CD4-positive, alpha-beta T cell treated with Interleukin-4 for 4 hours (primary cell): ENCODE data around the gene MBNL3.

Experiments used
- DNase-seq: peaks from one replicate; pipeline ENCODE4 v3.0.0-alpha.2; 2020

Gene MBNL3

DNA sequence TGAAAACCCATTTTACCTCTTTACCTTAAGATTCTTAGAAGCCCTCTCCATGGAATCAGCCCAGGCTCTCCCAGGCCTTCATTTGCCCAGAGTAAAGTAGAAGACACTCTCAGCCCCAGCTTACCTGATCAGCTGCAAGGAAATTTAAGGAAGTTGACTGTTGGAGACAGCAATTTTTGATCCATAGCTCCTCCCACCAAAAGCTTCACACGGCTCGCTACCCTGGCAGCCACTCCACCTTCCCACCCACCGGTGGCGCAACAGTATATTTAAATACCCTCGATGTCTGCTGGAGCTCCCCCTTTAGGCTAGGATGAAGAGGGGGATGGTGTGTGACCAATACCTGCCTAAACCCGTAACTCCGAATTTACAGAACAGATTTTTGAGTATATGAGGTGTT, 75.4 kb downstream of the MBNL3 start:
- no peak for DNase-seq

DNA sequence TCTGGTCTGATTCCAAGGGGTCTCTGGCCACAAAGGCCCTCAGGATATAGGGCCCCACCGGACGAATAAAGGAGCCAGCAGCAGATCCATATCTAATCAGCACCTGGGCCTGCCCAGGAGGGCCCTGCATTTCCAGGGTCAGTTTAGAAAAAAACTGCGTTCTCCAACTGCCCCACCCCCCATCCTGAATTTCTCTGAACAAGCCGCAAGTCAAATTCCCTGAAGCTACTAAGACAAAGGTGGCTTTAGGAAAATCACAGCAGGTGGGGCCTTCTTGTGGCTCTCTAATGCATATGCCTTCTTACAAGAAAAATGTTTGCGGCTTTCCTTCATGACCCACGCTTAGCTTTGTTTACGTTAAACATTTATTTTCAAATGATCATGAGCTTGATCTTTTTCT, 76.6 kb downstream of the MBNL3 start:
- no peak for DNase-seq

DNA sequence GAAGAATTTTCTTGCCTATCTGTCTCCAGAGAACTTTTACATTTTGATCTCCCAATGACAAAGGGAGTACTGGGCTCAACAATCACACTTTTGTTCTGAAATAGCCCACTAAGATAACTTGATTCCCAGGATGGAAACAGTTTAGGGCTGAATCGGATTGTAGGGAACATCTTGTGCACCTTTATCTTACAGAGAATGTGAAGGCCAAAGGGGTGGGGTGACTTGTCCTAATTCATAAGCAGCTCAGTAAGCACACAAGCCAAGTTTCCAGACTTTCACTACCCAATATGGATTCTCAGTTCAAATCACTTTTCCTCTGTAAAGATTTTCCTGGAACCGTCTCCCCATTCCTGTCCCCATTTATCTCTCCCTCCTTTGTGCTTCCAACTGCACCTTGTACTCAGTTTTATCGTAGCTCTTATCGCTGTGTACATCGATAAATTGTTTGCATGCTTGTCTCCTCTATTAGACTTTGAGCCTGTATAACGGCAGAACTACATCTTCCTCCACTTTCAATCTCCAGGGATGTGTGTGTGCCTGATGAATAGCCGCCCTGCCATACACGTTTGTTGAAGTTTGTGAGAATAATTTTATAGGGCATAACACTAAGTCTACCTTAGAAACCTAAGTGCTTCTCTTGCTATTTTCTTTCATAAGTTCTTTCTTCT, 77.4 kb downstream of the MBNL3 start:
- no peak for DNase-seq

DNA sequence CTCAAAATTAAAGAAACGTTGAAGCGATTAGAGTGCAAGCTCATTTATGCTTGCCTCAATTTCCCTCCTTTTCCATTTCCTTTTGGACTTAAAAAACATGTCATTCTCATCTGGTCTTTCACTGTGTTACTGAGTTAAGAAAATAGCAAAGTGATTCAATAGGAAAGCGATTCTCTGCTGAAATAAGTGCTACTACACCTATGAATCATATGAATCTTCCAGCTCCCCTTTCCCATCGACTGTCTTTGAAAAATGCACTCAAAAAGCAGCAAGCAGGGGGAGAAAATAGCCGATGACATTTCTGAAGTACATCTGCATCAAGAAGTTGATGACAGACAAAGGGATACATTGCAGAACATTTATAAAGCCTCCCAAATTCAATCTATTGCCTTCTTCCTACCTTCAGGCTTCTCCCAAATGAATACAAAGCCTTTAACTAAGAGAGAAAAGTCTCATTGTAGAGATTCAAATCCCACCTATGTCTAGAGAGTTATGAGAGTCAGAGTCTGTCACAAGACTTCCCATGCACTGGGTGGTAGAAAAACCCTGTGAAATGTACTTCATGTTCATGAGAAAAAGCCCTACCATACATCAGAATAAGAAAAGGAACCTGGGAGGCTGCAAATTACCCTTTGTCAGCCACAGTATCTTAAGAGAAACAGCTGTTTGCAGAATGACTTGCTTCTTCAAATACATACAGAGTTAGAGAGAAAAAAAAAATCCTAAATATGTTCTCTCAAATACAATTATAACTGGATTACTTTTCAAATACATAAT, 78.9 kb downstream of the MBNL3 start:
- no peak for DNase-seq

DNA sequence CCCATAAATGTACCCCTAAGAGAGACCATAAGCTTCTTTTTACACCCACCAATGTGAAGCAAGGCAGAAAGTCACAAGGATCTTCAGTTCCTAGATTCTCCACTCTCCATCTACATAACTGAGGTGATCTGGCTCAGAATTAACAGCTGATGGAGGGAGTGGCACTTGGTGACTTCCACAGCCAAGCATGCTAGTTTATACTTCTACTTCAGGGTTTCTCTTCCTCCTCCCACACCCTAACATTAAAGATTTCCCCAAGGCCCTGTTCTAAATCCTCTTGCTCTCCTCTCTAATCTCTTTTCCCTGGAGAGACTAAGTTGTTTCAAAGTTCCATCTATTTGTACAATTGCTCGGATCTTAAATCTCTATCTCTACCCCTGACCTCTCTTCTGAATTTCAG, 81.1 kb downstream of the MBNL3 start:
- no peak for DNase-seq

DNA sequence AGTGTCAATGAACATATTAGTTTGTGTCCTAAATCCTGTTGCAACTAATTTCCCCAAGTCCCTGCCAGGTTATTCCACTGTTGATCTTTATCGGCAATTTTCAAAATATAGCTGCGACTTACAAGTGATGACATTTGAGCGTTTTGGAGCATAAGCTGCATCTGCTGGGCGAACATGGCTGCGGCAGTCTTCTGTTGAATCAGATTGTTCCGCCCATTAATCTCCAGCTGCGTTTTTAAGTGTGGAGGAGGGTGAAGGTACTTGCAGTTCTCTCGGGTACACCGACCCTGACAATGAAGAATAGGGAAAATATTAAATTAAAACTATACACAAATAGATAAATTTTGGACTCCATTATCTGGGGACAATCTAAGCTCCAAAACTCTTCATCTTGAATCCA, 82.7 kb downstream of the MBNL3 start:
- no peak for DNase-seq

DNA sequence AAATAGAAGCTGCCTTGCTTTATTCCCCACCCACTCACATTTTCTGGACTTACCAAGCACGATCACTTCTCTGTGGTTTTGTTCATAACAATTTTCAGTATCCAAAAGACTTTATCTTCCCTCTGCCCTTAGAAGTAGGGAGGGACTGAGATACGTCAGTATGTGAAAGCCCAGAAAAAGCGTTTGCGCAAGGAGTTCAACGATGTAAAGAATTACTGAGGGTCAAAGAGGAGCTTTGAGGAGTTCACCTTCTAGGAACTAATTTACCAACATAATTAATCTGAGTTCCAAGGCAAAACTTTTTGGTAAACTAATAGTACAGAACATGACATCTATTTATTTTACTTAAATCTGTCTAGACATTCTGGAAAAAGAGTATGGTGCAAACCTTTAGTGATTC, 84.6 kb downstream of the MBNL3 start:
- DNase-seq, result no peak

DNA sequence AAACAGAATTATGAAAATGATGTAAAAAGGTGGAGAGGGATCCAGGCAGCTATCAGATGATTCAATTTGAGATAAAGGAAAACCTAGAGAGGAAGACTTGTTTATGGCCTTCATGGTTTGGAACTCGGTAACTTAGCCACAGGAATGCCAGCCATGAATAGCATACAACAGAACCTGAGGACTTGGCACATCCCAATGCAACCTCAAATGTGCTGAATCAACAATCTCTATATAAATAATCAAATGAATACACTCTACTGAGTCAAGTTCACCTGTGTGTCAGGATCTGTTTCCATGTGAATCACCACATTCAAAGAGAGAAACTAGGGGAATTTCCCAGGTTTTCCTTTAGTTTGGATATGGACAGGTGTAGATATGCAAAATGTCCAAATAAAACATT, 86.9 kb downstream of the MBNL3 start:
- DNase-seq, result no peak

DNA sequence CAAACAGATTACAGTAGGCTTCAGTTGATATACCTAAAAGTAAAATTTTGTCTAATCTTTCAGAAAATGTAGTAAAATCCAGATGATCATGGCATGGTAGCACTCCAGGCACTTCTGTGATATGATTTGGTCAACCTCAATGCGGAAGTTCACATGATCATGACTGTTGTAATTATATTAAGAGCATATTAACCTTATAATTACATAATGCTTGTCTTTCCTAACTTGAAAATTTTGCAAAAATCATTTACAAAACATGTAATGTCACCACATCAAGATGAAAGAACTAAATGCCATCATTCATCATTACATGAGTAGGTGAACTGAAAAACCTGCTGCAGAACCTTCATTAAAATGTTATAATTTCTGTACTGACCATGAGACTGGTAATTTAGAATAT, 88.1 kb downstream of the MBNL3 start:
- no peak for DNase-seq

DNA sequence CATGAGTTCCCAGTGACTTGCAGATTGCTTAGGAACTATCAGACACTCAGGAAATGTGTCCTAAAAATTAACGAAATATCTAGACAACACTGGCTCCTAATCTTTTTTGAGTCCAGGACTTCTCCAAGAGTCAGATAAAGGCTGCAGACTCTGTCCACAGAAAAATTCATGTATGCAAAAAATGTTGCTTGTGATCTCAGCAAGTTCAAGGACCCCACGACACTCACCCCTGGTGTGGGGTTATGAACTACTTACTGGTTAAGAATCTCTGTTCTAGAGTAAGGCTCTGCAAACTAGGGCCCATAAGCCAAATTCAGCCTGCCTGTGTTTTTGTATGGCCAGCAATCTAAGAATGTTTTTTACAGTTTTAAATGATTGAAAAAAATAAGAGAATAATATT, 93.2 kb downstream of the MBNL3 start:
- DNase-seq, result no peak

DNA sequence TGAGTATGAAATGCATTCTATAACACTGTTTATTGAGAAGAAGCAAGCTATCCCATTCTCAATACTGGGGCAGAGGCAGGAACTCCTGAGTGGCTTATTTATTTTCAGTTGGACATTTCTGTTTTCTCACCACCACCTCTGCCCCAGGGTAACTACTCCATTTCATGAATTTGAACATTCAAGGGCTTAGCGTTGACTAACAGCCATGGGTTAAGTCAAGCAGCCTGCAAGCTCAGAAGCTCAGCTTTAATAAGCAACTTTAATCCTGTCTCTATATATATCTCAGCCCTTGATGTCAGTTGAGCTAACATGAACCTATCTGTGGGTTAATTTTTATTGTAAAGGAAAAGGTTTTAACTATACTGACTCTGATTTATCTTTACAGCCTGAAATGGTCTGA, 93.8 kb downstream of the MBNL3 start:
- DNase-seq, result no peak

DNA sequence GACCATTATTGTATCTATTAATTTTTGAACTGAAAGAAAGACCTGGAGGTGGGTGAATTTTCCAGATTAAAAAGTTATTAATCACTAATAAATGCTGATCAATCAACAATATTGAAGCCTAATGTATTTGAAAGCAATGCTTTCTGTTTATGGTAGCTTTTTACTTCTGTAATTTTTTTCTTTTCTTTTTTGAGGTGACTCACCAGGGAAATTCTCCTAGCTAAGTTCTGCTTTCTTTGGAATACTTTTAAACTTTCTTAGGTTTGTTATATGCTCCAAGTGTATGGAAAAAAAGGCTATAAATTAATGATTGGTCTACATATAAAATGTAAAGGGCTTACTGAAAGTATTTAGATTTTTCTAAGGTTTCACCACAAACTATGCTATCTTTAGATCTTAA, 94.2 kb downstream of the MBNL3 start:
- no peak for DNase-seq

DNA sequence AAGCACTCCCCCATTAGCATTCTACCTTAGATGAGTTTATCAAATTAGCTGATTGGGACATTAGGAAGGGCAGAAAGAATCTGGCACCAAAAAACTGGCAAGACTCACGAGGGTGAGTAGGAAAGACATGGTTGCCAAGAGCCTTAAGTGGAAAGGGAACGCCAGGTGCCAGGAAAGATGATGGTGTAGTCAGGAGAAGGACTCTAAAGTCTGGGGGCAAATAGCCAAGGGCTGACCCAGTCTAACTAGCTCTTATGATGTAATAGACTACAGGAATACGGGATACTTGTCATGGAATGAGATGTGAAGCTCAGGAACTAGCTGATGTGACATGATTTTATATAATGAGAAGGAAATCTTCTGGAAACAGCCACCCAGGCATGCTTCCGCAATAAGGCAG, 94.8 kb downstream of the MBNL3 start:
- no peak for DNase-seq

DNA sequence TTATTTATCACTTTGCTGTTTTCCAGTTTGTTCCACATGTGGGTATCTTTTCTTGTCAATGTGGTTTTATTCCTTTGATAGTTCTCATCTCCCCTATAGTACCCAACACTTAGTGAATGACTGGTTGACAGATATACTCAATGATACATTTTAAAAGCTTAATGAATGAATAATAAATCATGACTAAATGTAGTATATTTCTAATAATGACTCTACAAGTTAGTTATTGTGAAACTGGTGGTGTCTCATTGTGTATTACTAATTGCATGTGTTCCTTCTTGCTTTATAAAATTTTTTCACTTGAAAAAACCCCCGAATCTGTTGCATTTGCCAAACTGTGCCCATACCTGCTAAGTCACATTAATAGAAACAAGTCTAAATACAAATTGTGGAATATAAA, 95.4 kb downstream of the MBNL3 start:
- no peak for DNase-seq

DNA sequence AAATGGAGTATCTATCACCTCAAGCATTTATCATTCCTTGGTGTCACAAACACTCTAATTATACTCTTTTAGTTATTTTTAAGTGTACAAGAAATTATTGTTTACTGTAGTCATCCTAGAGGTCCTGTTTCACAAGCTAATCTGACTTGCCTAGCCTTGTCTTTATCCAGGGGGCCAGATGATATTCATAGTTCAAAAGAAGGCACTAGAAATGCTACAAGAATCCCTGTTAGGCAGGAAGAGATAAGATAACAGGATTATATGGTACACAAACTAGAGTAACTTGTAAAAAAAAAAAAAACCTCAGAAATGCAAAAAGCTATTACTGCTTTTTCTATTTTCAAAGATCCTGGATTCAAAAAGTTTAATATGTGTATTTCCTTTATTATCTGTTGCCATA, 95.8 kb downstream of the MBNL3 start:
- no peak for DNase-seq

DNA sequence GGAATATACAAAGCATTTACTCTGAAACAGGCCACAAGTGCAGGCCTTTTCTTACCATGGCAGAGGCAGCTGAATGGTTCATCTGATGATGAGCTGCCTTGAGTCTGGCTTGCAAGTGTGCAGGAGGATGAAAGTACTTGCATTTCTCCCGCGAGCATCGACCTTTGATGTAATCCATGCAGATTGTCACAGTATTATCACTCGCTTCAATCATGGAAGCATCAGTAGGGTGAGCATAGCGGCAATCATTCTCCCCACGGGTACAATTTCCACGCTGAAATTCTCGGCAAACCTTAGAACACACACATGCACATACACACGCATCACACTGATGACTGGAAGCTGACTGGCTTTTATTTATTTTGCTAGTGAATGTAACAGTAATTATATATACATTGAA, 98.0 kb downstream of the MBNL3 start:
- DNase-seq, result no peak

DNA sequence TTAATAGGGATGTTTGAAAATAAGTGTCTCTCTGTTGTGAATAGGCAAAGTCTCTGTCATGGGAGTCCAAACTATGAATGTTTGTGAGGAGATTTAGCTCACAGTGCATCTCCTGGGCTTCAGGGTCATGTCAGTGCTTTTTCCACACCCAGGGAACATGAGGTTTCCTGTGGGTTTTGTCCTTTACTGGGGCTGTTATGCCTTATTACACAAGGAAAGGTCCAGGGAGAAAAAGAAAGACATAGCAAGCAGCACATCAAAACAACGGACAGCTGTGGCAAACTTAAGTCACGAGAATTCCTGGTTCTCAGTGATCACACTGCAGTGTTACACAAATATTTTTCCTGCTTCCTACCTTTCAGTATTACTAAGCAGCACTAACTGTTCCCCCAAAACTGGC, 99.4 kb downstream of the MBNL3 start:
- DNase-seq, result no peak

DNA sequence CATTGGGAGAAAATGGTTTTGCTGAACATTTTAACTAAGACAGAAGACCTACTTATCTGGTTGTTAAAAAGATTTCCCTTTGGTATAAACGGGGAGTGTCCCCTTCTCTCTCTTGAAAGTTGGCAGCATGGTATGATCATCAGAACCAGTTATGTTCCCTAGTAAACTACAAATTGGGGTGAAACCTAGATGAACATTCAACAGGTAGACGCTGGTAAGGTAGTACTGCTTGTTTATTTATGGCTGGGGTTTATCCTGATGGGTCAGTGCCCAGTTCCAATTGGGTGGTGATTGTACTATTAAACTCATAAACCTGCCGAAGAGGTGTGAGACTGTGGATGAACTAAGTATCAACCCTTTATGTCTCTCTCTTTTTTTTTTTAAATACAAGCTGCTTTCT, 100.5 kb downstream of the MBNL3 start:
- no peak for DNase-seq

DNA sequence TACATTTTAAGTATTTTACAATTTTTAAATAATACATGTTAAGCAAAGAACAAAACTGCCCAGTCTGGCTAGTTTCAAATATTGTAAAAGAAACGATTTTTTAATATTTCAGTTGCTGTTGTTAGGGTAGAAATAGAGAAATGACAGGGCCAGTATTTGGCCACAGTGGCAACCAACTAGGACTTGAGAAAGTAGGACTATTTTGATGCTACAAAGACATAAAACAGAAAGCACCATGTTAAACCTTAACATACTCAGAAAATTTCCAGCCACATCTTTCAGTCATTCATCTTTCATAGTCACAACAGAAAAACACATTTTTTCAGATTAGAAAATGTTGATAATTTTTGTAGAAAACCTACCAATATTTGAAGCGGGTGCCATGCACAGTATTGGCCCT, 104.5 kb downstream of the MBNL3 start:
- DNase-seq, result no peak

DNA sequence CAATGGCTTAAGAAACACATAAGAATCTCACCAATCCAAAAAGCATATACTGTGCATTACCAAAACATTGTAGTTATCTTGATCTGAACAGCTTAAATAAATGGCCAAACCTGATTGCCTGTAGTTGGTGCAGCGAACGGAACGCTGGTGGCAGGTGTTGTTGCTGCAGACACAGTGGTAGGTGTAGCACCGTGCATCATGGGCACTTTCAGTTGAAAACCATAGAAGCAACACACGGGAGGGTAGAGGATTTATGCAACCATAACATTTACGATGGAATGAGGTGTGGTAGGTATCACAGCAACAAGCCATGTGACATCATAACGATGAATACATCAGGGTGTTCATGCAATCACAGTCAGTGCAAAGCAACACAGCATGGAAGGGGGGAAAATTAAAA, 106.8 kb downstream of the MBNL3 start:
- DNase-seq, result no peak

DNA sequence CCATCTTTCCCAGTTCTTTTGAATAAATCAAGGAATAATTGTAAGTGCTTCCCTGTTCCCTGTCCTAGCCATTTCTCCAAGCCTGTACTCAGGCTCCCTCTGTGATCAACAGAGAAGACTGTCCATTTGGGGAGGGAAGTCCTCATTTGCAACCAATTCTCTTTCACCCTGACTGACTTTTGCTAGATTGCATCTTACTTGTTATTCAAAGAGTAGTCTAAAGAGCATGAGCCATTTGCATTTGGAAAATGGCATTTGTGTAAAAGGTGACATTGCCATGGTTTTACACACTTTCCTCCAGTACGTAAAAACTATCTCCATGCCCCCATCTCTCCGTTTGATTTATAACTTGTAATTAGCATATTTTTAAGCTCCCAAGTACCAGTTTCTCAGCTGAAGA, 110.6 kb downstream of the MBNL3 start:
- no peak for DNase-seq

DNA sequence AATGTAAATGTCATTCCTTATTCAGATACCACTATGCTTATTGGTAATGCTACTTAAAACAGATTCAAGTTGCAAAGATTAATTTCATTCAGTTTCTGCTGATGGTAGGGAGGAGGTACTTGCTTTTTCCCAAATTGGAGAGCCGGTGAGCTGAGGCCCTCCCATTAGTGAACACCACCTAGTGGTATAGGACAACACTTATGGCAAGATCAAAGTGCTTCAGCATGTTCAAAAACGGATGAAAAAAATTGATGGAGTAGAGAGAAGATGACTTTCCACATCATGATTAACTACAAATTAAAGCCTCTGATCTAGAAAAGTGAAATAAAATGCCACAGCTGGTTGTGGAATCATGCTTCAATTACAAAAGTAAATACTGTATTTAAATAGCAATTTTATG, 112.9 kb downstream of the MBNL3 start:
- no peak for DNase-seq

DNA sequence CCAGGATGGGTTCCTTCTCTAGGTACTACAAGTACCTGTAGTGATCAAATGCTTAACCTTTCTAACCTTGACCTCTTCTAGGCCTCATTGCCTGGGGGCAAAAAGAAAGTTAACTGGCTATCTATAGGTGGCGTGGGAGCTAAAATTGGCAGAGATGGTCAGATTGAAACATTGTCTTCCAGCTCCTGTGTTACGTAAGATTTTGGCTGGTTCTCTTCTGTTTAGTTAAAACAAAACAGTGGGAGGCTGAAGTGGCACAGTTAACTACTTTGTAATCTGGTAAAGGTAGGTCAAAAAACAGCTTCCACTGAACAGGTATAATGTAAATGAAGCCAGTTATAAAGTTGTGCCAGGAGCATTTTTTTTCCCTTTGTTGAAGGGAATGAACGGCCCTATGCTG, 115.2 kb downstream of the MBNL3 start:
- no peak for DNase-seq

DNA sequence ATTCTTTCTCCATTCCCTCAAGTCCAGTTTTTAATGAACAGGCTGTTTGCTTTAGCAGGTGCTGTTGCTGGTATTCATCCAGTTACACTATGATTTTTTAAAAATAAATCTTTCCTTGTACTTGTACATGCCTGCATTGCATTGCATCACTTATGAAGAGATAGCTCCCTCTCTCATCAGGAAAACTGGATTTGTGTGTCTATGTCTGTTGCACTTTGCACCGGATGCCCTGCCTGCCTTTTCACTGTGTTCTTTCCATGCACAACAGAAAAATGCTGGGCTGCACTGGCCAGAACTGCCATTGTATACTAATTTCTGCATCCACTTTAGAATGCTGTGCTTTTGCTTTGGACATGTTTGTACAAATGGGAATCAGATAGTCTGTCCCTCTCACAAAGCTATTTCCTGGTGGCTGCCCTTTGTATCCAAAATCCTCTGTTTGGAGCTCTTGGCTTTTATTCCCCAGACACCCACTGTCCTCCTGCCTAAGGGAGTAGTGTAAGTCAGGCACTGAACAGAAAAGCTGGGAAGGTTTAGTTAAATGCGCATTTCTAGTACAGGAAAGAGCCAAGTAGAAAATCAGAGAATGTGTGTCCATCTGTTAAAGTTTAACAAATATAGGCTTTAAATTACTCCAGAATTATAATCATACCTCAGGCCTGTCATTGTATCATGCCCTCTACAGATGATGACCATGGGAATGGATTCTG, 119.1 kb downstream of the MBNL3 start:
- no peak for DNase-seq
